ENCODE results near the gene HDAC4. TPM values are rescaled to one million over a fixed set of nuclear protein-coding genes. Genes with fewer than 3 reads are reported as not detected.

HDAC4 gene
- total and polyA plus RNA-seq, 4 donors = 2.9 to 37.2 (median 4.4) TPM

DNA sequence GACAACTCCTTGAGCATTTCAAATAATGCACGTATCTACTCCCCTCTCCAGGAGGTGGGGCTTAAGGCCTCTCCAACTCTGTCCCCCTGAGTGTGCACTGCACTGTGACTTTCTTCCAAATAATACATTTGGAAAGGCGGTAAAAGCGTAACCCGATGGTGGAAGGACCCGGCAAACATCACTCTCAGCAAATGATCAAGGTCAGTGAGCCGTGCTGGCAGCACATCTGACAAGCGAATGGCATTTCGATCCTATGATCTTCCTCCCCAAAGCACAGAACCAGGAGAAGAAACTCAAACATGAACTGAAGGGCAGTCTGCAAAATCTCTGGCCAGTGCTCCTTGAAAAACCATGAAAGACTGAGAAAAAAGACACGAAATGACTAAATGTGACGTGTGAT lies 344.2 kb downstream of the HDAC4 start:
- no peaks in the 10 kb centered on the region for H3K4me1 ChIP-seq (ENCODE audit: control insufficient read depth in 4 of 4, insufficient read depth in 4 of 4, low read length in 3 of 4)
- no peak for DNase-seq (ENCODE audit: low spot score)
- WGBS = 97% methylated on average over 10 of the region's 10 CpGs
- no peaks in the 10 kb centered on the region for H3K27me3 ChIP-seq (ENCODE audit: control insufficient read depth in 4 of 4, insufficient read depth in 4 of 4, low read length in 3 of 4)
- H3K36me3 ChIP-seq (ENCODE audit: control insufficient read depth in 4 of 4, insufficient read depth in 3 of 4, low read depth in 1 of 4, low read length in 3 of 4) = peaks cover 8 to 38% (median 10%) of the 10 kb centered on the region in 4 donors
- peaks cover 0 to 2% (median 0%) of the 10 kb centered on the region in 4 donors for H3K9me3 ChIP-seq (ENCODE audit: control insufficient read depth in 4 of 4, low read length in 3 of 4)
- H3K27ac ChIP-seq (ENCODE audit: low read depth in 1 of 2, low read length in 2 of 2) = no peak overlapping the region
- TF ChIP-seq RXRA (IDR thresholded peaks at IDR 0.05) = no peak
- TF ChIP-seq TAF1 (conservative IDR thresholded peaks at IDR 0.05) = no peak
- no peak for TF ChIP-seq EGR1 (IDR thresholded peaks at IDR 0.05; ENCODE audit: low read depth in 2 of 2)
- no peak for TF ChIP-seq GABPA (IDR thresholded peaks at IDR 0.05 in 1 of 2, conservative IDR thresholded peaks at IDR 0.05 in 1 of 2)
- no peak for TF ChIP-seq HNF4G (IDR thresholded peaks at IDR 0.05)
- H3K4me3 ChIP-seq (ENCODE audit: low read depth in 1 of 3, low read length in 3 of 3) = no peak overlapping the region
- no peak overlapping the region for H3K9ac ChIP-seq (ENCODE audit: low read depth in 1 of 2, low read length in 2 of 2)

DNA sequence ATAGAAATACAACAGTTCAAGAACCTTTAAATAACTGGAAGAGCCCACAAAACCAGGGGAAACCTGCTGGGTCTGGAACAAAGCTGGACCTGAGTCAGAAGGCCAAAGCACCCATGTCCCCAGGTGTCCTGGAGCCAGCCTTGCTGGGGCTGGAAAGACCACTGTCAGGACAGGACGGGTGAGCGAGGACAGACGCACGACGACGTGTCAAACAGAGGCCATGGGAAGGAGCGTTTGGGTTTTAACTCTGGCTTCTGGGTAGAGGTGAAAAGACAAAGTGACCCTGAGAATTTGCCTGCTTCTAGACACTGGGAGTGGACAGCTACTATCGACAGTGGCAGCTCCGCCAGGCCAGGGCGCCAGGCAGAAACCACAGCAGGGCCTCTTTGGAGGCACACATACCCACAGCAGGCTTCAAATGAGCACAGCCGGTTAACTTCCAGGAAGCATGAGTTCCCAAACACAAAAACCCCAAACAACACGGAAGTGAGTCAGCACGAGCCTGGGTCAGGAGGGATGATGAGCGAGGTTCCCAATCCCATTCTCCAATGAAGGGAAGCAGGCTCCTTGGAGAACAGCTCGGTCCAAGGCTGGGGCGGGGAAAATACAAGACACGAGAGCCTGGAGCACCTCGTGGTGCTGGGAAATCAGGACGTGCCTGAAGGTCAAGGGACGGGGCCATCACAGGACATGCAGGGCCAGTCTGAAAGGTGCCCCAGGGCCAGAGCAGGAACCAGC lies 344.9 kb downstream of the HDAC4 start:
- H3K36me3 ChIP-seq (ENCODE audit: control insufficient read depth in 4 of 4, insufficient read depth in 3 of 4, low read depth in 1 of 4, low read length in 3 of 4) = peaks cover 7 to 33% (median 10%) of the 10 kb centered on the region in 4 donors
- 93% methylated on average over 20 of the region's 20 CpGs for WGBS
- no peak for TF ChIP-seq YY1 (IDR thresholded peaks at IDR 0.05)
- TF ChIP-seq, protein P1, sequence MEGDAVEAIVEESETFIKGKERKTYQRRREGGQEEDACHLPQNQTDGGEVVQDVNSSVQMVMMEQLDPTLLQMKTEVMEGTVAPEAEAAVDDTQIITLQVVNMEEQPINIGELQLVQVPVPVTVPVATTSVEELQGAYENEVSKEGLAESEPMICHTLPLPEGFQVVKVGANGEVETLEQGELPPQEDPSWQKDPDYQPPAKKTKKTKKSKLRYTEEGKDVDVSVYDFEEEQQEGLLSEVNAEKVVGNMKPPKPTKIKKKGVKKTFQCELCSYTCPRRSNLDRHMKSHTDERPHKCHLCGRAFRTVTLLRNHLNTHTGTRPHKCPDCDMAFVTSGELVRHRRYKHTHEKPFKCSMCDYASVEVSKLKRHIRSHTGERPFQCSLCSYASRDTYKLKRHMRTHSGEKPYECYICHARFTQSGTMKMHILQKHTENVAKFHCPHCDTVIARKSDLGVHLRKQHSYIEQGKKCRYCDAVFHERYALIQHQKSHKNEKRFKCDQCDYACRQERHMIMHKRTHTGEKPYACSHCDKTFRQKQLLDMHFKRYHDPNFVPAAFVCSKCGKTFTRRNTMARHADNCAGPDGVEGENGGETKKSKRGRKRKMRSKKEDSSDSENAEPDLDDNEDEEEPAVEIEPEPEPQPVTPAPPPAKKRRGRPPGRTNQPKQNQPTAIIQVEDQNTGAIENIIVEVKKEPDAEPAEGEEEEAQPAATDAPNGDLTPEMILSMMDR (IDR thresholded peaks at IDR 0.05; ENCODE audit: low read depth, low read length, missing input control) = no peak
- no peak for TF ChIP-seq FOXA1 (IDR thresholded peaks at IDR 0.05)
- TF ChIP-seq RXRA (IDR thresholded peaks at IDR 0.05) = no peak
- TF ChIP-seq JUND (IDR thresholded peaks at IDR 0.05) = no peak
- TF ChIP-seq HNF4G (IDR thresholded peaks at IDR 0.05) = no peak
- TF ChIP-seq, protein P2, sequence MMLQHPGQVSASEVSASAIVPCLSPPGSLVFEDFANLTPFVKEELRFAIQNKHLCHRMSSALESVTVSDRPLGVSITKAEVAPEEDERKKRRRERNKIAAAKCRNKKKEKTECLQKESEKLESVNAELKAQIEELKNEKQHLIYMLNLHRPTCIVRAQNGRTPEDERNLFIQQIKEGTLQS (IDR thresholded peaks at IDR 0.05) = no peak
- TF ChIP-seq GABPA (IDR thresholded peaks at IDR 0.05 in 1 of 2, conservative IDR thresholded peaks at IDR 0.05 in 1 of 2) = no peak
- no peak for TF ChIP-seq FOXA2 (IDR thresholded peaks at IDR 0.05)
- TF ChIP-seq RAD21 (IDR thresholded peaks at IDR 0.05) = no peak
- TF ChIP-seq NR2F2 (IDR thresholded peaks at IDR 0.05) = no peak
- TF ChIP-seq, protein P3, sequence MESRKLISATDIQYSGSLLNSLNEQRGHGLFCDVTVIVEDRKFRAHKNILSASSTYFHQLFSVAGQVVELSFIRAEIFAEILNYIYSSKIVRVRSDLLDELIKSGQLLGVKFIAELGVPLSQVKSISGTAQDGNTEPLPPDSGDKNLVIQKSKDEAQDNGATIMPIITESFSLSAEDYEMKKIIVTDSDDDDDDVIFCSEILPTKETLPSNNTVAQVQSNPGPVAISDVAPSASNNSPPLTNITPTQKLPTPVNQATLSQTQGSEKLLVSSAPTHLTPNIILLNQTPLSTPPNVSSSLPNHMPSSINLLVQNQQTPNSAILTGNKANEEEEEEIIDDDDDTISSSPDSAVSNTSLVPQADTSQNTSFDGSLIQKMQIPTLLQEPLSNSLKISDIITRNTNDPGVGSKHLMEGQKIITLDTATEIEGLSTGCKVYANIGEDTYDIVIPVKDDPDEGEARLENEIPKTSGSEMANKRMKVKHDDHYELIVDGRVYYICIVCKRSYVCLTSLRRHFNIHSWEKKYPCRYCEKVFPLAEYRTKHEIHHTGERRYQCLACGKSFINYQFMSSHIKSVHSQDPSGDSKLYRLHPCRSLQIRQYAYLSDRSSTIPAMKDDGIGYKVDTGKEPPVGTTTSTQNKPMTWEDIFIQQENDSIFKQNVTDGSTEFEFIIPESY (IDR thresholded peaks at IDR 0.05) = no peak
- TF ChIP-seq, protein P4, sequence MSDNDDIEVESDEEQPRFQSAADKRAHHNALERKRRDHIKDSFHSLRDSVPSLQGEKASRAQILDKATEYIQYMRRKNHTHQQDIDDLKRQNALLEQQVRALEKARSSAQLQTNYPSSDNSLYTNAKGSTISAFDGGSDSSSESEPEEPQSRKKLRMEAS (IDR thresholded peaks at IDR 0.05) = no peak
- TF ChIP-seq, protein P5, sequence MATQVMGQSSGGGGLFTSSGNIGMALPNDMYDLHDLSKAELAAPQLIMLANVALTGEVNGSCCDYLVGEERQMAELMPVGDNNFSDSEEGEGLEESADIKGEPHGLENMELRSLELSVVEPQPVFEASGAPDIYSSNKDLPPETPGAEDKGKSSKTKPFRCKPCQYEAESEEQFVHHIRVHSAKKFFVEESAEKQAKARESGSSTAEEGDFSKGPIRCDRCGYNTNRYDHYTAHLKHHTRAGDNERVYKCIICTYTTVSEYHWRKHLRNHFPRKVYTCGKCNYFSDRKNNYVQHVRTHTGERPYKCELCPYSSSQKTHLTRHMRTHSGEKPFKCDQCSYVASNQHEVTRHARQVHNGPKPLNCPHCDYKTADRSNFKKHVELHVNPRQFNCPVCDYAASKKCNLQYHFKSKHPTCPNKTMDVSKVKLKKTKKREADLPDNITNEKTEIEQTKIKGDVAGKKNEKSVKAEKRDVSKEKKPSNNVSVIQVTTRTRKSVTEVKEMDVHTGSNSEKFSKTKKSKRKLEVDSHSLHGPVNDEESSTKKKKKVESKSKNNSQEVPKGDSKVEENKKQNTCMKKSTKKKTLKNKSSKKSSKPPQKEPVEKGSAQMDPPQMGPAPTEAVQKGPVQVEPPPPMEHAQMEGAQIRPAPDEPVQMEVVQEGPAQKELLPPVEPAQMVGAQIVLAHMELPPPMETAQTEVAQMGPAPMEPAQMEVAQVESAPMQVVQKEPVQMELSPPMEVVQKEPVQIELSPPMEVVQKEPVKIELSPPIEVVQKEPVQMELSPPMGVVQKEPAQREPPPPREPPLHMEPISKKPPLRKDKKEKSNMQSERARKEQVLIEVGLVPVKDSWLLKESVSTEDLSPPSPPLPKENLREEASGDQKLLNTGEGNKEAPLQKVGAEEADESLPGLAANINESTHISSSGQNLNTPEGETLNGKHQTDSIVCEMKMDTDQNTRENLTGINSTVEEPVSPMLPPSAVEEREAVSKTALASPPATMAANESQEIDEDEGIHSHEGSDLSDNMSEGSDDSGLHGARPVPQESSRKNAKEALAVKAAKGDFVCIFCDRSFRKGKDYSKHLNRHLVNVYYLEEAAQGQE (IDR thresholded peaks at IDR 0.05) = no peak

More for the DNA sequence above, 344.9 kb downstream of the HDAC4 start:
- DNase-seq (ENCODE audit: low spot score) = no peak
- H3K9ac ChIP-seq (ENCODE audit: low read depth in 1 of 2, low read length in 2 of 2) = no peak overlapping the region
- no peak overlapping the region for H3K27ac ChIP-seq (ENCODE audit: low read depth in 1 of 2, low read length in 2 of 2)
- no peaks in the 10 kb centered on the region for H3K27me3 ChIP-seq (ENCODE audit: control insufficient read depth in 4 of 4, insufficient read depth in 4 of 4, low read length in 3 of 4)
- no peak overlapping the region for H3K4me3 ChIP-seq (ENCODE audit: low read depth in 1 of 3, low read length in 3 of 3)
- H3K4me1 ChIP-seq (ENCODE audit: control insufficient read depth in 4 of 4, insufficient read depth in 4 of 4, low read length in 3 of 4) = no peaks in the 10 kb centered on the region
- peaks cover 0 to 2% (median 0%) of the 10 kb centered on the region in 4 donors for H3K9me3 ChIP-seq (ENCODE audit: control insufficient read depth in 4 of 4, low read length in 3 of 4)
